Spleen (tissue), 11 donors: ENCODE results near the gene MRPL4. TPM values are rescaled to one million over a fixed set of nuclear protein-coding genes. Genes with fewer than 3 reads are reported as not detected.

ENCODE experiments used
- DNase-seq: peaks from one replicate; pipeline ENCODE4 v3.0.0-alpha.2; 2020
- H3K27ac ChIP-seq, 8 donors: fragments of 200-600 bp; sonication (generic) in 7 of 8; 1 replicate in 4 of 8; 2 replicates in 4 of 8; pipeline versions ENCODE4 v1.5.0 to v1.8.0; 2016 to 2021; ENCODE audit warnings: inconsistent platforms in 4 of 8, mild to moderate bottlenecking in 4 of 8, moderate library complexity in 1 of 8
- H3K27me3 ChIP-seq, 7 donors: fragments of 200-600 bp; sonication (generic) in 6 of 7; replicated peaks in 1 of 7; 1 replicate in 4 of 7; 2 replicates in 3 of 7; pipeline versions ENCODE4 v1.5.0 to v1.8.0; 2016 to 2021; ENCODE audit warnings: inconsistent platforms in 3 of 7, mild to moderate bottlenecking in 1 of 7
- H3K36me3 ChIP-seq, 6 donors: fragments of 200-600 bp; sonication (generic) in 5 of 6; 1 replicate in 4 of 6; 2 replicates in 2 of 6; pipeline versions ENCODE4 v1.5.0 to v1.8.0; 2016 to 2021; ENCODE audit warnings: inconsistent platforms in 2 of 6
- H3K4me1 ChIP-seq, 6 donors: fragments of 200-600 bp; sonication (generic) in 5 of 6; 1 replicate in 3 of 6; 2 replicates in 3 of 6; pipeline versions ENCODE4 v1.5.0 to v1.8.0; 2016 to 2021; ENCODE audit warnings: inconsistent platforms in 3 of 6
- H3K4me3 ChIP-seq, 8 donors: fragments of 200-600 bp; sonication (generic) in 7 of 8; 1 replicate in 4 of 8; 2 replicates in 4 of 8; pipeline versions ENCODE4 v1.5.0 to v1.8.0; 2016 to 2021; ENCODE audit warnings: inconsistent platforms in 4 of 8, mild to moderate bottlenecking in 4 of 8, moderate library complexity in 2 of 8
- H3K9me3 ChIP-seq, 8 donors: fragments of 200-600 bp; sonication (generic) in 7 of 8; 1 replicate in 4 of 8; 2 replicates in 4 of 8; pipeline versions ENCODE4 v1.5.0 to v1.8.0; 2016 to 2021; ENCODE audit warnings: inconsistent platforms in 4 of 8
- CTCF ChIP-seq, 11 experiments: fragments of 200-600 bp in 7 of 11; fragments of 450-650 bp in 4 of 11; sonication (generic) in 4 of 11; IDR thresholded peaks in 8 of 11; conservative IDR thresholded peaks in 3 of 11; 1 replicate in 7 of 11; 2 replicates in 4 of 11; pipeline versions ENCODE4 v1.4.0 to v1.8.0; 2016 to 2021; ENCODE audit warnings: antibody characterized with exemption in 11 of 11, inconsistent platforms in 4 of 11, mild to moderate bottlenecking in 1 of 11
- POLR2AphosphoS5 ChIP-seq, 3 donors: sonication (generic); formaldehyde crosslinking; IDR thresholded peaks; one replicate each; pipeline ENCODE4 v1.5.1; 2017; ENCODE audit warnings: antibody characterized with exemption in 3 of 3
- WGBS, 5 donors: extraction: QIAGEN DNeasy Blood & Tissue Kit in 3 of 5; methylation state at CpG; one replicate each; pipeline versions ENCODE4 v1.1.5 to v1.1.7; 2013 to 2018; 5-methylcytosine and 5-hydroxymethylcytosine counted together
- intact Hi-C: fragments of 100-400 bp; cut with DNase I; formaldehyde crosslinking; loops from one replicate; pipeline ENCODE4 v1.15.0; 2023; ENCODE audit warnings: low total_unique reads
- polyA plus RNA-seq, 3 donors: library from polyadenylated mRNA; stranded (reverse); fragments of 200-250 nt; gene quantifications; one replicate each; pipeline ENCODE4 v1.2.1, GENCODE V29; 2013
- total RNA-seq, 7 donors: library from RNA; depleted of rRNA in 3 of 7; stranded (reverse); fragments of >200 nt in 3 of 7; fragmentation: NEBNext Ultra II Directional in 4 of 7; extraction: Animal tissue kit (Norgen Biotek cat#: 25700) in 4 of 7; gene quantifications; one replicate each; pipeline versions ENCODE4 v1.1.0 to v1.2.1, GENCODE V29; 2016 to 2021
- donor health status: healthy with polysubstance abuse.
- donor health status: DM: no; HTN: no; CAD: no; lungs with moderate emphysema.
- donor health status: DM: no; HTN: no; CAD: no.
- donor health status: Bipolar disorder and iron deficiency.
- donor health status: healthy.
- donor health status: DM: no; HTN: no; CAD: no.
- donor health status: DM: yes; HTN: yes; CAD: no.

Gene MRPL4
- total and polyA plus RNA-seq, 10 donors: 31.5 to 60.5 (median 39.0) TPM

DNA sequence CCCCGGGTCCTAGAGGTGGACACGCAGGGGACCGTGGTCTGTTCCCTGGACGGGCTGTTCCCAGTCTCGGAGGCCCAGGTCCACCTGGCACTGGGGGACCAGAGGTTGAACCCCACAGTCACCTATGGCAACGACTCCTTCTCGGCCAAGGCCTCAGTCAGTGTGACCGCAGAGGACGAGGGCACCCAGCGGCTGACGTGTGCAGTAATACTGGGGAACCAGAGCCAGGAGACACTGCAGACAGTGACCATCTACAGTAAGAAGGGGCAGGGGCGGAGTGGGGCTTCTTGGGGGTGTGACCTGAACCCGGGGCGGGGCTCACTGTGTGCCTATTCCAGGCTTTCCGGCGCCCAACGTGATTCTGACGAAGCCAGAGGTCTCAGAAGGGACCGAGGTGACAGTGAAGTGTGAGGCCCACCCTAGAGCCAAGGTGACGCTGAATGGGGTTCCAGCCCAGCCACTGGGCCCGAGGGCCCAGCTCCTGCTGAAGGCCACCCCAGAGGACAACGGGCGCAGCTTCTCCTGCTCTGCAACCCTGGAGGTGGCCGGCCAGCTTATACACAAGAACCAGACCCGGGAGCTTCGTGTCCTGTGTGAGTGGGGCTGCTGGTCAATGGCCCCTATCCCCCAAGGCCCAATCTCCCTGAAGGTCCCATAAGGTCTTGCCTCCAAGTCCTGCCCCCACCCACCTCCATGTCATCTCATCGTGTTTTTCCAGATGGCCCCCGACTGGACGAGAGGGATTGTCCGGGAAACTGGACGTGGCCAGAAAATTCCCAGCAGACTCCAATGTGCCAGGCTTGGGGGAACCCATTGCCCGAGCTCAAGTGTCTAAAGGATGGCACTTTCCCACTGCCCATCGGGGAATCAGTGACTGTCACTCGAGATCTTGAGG lies 32.3 kb downstream of the MRPL4 start:
- intact Hi-C loops: no loop called here

GRCh38 chr19:10284960-10285278 lies 32.9 kb downstream of the MRPL4 start:
- peaks cover 40 to 97% (median 69%) of the 10 kb centered on the region in 6 donors for H3K4me1 ChIP-seq
- H3K9me3 ChIP-seq: no peaks in the 10 kb centered on the region
- H3K4me3 ChIP-seq: no peak overlapping the region
- H3K27ac ChIP-seq: no peak overlapping the region
- H3K36me3 ChIP-seq: peaks cover 3 to 64% (median 49%) of the 10 kb centered on the region in 6 donors
- TF ChIP-seq POLR2AphosphoS5 (IDR thresholded peaks at IDR 0.05) (peak in 1 of 3 donors; percentile 45), CTCF (IDR thresholded peaks at IDR 0.05 in 8 of 11, conservative IDR thresholded peaks at IDR 0.05 in 3 of 11) (no peak)
- DNase-seq: no peak
- H3K27me3 ChIP-seq: peaks cover 4 to 33% (median 27%) of the 10 kb centered on the region in 7 donors
- intact Hi-C loops: no loop called here
- 89 to 96% (median 92%) methylated on average over 10 to 13 of the region's 13 CpGs for WGBS, 5 donors

More for the DNA sequence above, 32.3 kb downstream of the MRPL4 start:
- Histone ChIP-seq H3K36me3 (peaks cover 3 to 71% (median 51%) of the 10 kb centered on the region in 6 donors), H3K4me1 (peaks cover 37 to 97% (median 69%) of the 10 kb centered on the region in 6 donors), H3K4me3 (no peak overlapping the region), H3K27me3 (peaks cover under 1 to 27% (median 21%) of the 10 kb centered on the region in 7 donors), H3K27ac (no peak overlapping the region), H3K9me3 (no peaks in the 10 kb centered on the region)
- TF ChIP-seq POLR2AphosphoS5 (IDR thresholded peaks at IDR 0.05) (peak; percentile 34 to 59 (median 53)), CTCF (IDR thresholded peaks at IDR 0.05 in 8 of 11, conservative IDR thresholded peaks at IDR 0.05 in 3 of 11) (no peak)
- DNase-seq: no peak
- WGBS, 5 donors: 91 to 93% (median 92%) methylated on average over 27 to 34 of the region's 34 CpGs

GRCh38 chr19:10285393-10285792 lies 33.4 kb downstream of the MRPL4 start:
- TF ChIP-seq POLR2AphosphoS5 (IDR thresholded peaks at IDR 0.05) (peak in 1 of 3 donors; percentile 34), CTCF (IDR thresholded peaks at IDR 0.05 in 8 of 11, conservative IDR thresholded peaks at IDR 0.05 in 3 of 11) (no peak)
- Histone ChIP-seq H3K27ac (peak overlapping the region in 1 of 8 donors; percentile 74), H3K4me1 (peaks cover 45 to 97% (median 71%) of the 10 kb centered on the region in 6 donors), H3K4me3 (no peak overlapping the region), H3K36me3 (peaks cover 3 to 60% (median 49%) of the 10 kb centered on the region in 6 donors), H3K27me3 (peaks cover 4 to 38% (median 32%) of the 10 kb centered on the region in 7 donors), H3K9me3 (no peaks in the 10 kb centered on the region)
- intact Hi-C loops: no loop called here
- DNase-seq: no peak
- 77 to 85% (median 79%) methylated on average over 4 of the region's 4 CpGs for WGBS, 5 donors
